NCI-H2196 (cell line): ENCODE results near the gene NCK2.

Experiments used
- DNase-seq: peaks from one replicate; lab custom pipeline; 2025; ENCODE audit not compliant: unreplicated experiment; lab: John Stamatoyannopoulos, UW

NCK2 gene

DNA sequence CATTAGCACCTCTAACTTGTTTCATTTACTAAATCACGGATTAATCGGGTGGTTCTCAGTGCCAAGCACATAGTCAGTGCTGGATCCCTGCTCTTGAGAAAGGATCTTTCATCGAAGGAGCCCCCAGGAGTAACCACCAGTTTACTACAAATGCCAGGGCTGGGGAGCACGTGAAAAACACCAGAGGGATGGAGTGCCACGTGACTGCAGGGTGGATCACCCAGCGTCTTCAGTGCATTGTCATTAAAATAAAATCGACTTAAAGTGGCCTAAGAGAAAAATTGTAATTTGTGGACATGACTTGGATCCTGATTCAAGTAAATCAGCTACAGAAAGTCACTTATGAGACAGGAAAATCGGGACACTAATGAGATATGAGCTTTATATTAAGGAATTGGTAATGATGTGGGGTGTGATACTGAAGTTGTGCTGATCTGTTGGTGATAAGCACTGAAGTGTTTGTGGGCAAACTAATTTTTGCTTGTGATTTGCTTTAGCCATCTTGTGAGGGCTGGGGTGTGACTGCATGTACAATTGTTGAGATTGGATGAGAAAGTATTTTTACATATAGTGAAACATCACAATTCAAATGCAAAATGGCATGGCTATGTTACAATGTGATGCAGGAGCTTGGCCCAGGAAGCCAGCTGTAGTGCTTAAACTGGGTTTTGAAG, 63.8 kb downstream of the NCK2 start:
- DNase-seq = no peak

DNA sequence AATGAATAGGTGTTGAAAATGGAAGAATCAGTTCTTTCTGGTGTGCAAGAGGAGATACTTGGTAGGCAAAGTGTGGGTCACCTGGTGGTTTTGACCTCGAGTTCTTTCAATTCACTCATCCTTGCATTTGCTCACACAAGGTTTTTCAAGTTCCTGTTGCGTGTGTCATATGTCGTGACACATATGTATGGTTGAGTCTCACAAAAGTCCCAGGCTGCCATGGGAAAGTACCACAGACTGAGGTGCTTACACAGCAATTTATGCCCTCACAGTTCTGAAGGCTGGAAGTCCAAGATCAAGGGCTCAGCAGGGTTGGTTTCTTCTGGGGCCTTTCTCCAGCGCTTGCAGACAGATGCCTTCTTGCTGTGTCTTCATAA, 64.4 kb downstream of the NCK2 start:
- DNase-seq = no peak

DNA sequence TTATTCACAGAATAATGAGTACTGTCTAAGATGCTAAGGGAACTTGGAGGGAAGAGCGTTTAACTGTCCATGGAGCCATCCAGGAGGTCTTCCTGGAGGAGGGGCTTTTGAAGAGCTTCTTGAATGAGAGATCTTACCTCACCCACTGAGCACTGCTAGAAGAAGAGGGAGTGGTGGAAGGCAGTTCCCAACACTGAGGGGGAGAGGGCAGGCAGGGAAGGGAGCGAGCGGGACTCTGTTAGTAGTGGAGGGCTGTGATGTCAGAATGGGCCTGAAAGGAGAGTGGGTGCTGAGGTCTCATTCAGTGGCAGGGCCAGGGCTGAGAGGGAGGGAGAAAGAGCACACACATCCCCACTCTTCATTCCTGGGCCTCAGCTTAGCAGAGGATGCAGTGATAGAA, 65.0 kb downstream of the NCK2 start:
- DNase-seq = no peak

DNA sequence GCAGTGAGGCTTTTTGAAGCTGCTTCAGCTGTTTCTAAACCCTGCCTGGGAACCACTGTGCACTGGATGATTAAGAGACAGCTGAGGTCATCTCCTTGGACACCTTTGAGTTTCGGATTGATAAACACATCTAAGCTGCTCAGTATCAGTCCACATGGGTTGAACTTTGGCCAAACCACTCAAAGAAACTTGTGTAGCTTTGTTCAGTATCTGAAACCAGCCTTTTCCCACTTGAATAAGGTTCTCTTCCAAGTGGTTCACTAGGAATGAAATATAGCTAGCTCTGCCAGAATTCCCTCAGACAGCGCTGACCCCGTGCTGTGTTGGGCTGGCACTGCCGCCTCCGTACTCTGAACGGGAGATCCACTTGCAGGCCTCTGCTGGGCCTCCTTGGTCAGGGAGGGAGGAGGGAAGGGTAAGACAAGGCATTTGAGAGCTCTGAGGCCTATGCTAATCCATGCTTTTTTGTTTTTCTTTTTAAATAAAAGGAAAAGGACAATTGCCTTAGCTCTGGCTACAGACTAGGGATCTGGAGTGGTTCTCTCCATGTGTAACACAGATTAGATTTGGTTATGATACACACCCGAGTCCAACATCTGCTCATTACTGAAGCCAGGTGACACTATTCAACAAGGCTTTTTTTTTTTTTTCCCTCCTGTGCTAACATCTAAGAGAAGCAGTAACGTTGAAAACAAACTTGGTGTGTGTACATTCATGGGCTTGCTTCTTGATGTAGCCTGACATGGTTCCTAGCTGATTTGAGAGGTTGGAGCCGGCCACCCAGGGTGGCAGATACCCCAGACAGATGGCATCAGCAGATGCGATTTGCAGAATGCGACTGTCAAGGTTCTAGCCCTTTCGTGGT, 67.7 kb downstream of the NCK2 start:
- peak; percentile 42 for DNase-seq

DNA sequence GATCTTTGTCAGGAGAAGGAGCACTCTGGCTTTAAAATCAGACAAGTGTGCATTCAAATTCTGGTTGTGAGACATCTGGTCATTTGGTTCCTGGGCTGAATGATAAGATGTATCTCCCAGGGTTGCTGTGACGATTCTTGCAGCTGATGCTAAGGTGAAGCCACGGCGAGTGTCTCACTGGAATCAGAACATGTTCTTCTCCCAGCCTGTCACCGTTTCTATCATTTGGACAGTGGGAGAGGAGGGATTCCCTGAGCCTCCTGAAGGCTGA, 68.3 kb downstream of the NCK2 start:
- DNase-seq = no peak

DNA sequence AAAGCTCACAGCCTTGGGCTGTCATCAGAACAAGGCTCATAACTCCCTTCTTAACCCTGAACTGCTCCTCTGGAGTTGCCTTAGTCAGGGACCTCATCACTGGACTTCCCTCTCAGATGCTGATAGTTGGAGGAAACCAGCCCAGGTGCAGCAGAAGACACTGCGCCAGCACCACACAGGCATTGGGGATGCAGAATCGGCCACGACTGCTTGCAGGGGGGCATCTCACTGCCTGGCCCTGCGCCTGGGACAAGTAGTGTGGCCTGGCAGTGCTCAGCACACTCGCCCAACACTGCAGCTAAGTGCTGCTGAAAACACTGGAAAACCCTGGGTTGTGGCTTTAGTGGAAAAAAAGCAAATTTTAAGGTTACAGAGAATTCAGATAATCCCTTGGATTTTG, 68.7 kb downstream of the NCK2 start:
- DNase-seq = no peak

DNA sequence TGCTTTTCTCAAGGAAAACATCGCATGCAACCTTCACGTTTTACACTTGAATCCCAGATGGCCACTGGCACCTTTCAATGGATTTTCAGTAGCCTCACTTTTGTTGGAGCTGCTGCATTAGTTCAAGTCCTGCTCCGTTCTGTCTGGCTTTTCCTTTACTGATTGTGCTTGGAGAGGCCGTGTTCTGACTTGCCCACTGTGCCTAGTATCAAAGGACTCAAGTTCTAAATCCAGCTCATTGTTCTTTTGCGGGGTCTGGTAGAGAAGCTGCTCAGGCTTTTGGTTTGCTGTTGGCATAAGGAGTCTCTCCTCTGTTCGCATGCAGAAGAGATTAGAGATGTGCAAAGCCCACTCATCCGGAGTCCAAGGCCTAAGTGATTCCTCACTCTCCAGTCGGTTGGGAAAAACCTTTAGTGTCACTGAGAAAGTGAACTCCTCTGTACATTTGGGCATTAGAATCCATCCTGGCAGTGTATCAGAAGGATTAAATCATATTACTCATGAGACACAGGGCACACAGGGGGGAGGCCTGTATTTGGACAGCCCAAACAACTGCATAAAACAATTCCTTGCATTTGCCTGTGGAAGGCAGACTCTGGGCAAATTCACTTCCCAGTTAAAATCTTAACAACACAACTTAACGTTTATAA, 69.7 kb downstream of the NCK2 start:
- DNase-seq = no peak

DNA sequence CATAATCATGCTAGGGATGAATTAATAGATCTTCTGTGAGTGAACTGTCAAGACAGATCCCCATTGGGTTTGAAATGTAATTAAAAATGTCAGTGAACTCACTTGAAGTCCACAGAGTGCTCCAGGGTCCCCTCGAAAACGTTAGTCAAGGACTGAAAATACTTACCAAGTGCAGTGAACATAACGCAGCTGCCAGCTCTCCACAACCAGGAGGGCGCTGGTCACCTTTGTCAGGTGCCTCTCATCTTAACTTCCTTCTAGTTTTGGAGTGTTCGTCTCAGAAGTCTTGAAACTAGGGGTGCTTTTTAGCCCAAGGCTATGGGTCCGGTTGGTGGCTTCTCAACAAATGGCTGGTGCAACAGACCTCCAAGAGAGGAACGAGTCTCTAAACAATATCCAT, 70.7 kb downstream of the NCK2 start:
- DNase-seq = no peak

DNA sequence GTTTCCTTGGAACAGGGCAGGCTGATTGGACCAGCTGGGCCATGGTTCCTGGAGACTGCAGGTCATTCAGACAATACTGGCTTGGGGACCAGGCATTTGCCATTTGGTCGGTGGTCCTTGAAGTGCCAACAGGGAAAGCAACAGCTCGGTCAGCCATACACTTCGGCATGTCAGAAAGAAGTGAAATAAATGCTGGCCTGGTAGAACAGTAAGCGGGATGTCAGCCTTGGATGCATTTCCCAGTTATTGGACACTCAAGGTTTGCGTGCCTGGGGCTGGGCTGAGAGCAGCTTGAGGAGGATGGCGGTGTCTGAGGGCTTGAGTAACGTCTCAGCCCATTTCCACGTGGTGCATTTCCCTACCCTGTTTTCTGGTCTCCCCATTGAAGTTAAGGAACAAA, 75.4 kb downstream of the NCK2 start:
- DNase-seq = no peak

DNA sequence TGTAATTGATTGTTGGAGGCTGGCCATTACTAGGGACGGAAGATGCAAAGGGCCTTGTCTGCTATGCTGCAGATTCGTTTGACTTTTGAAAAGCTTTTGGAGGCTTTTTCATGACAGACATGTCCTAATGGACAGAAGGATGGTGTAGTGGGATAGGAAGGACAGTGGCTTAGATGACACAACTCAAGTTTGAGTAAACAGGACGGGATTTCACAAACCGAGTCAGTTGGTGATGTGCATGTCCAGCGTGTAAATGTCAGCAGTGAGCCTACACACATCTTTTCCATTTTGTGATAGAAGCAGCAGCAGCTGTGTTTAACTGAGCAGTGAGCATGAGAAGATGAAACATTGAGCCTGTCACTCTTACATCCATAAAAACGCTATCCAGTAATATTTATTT, 76.0 kb downstream of the NCK2 start:
- DNase-seq = no peak

DNA sequence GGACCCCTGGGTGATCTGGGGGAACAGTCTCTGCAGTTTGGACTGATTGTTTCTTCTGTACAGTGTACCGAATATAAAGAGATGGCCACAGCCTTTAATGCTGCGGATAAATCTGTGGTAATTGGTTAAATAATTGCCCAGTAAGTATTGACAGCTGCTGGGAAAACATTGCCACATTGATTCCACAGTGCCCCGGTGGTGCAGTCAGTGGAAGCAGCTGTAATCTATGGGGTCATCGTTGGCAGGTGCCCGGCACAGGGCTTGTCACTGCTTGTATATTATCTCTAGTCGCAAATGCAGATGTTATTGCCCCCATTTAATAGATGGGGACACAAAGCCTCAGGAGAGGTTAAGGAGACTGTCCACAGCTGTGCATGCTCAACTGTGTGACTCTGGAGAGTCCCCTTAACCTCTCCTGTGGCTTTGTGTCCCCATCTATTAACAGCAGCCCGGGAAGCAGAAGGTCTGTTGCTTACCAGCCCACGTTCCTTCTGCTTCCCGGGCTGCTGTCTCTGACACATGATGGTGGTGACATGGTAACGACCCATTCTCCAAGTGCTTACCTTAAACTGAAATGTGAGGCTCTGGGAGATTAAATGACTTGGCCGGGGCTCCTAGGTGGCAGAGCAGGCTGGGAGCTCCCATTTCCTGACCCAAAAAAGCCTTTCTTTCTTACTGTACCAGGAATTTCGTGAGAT, 76.9 kb downstream of the NCK2 start:
- DNase-seq = no peak

DNA sequence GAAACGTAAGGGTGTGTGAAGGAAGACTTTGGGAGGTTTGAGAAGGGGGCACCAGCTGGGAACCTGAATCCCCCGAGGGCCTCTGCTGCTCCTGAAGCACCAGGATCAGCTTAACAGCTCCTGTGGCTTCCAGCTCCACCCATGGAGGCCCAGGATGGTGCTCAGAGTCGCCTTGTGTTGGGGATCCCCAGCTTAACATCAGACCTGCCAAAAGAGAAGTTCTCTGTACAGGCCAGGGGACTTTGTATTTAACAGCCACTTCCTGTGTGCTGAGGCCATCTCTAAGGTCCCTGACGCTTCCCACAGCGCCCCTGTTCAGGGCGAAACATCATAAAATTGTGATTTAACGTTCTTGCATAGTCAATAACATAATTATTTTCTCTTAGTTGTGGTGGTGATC, 77.5 kb downstream of the NCK2 start:
- DNase-seq = no peak

DNA sequence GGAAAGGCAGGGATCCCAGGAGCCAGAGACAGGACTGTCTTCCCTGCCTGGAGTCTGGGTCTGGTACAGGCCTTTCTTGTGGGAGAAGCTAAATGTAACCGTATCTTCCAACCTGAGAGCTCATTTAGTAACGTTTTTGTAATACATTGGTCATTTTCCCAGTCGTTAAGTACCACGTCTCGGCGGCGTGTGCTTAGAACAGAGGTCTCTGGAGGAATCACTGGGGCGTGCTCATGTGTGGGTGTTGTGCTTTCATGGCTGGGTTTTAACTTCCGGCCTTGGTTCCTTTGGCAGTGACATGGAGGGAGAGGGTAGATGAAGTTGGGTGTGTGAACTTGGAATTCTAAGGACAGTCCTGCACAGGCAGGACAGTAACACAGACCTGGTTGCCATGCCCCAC, 79.7 kb downstream of the NCK2 start:
- no peak for DNase-seq

DNA sequence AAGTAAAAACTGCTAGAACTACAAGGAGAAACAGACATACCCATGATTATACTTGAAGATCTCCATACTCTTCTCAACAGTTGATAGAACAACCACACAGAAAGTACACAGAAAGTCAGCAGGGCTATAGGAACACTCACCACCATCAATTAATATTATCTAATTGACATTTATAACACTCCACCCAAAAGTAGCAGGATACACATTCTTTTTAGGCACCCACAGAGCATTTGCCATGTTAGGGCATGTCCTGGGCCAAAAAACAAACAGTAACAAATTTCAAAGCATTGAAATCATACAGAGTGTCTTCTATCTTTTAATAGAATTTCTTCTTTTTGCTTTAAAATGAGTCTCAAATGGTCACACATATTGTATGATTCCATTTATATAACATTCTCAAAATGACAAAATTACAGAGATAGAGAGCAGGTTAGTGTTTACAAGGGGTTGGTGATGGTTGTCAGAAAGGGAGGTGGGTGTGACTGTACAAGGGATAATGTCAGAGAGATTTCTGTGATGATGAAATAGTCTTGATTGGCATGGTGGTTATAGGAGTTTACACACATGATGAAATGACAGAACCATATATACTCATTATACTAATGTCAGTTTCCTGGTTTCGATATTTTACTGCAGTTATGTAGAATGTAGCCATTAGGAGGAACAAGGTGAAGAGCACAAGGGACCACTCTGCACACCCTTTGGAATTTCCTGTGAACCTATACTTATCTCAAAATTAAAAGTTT, 82.8 kb downstream of the NCK2 start:
- DNase-seq = no peak

DNA sequence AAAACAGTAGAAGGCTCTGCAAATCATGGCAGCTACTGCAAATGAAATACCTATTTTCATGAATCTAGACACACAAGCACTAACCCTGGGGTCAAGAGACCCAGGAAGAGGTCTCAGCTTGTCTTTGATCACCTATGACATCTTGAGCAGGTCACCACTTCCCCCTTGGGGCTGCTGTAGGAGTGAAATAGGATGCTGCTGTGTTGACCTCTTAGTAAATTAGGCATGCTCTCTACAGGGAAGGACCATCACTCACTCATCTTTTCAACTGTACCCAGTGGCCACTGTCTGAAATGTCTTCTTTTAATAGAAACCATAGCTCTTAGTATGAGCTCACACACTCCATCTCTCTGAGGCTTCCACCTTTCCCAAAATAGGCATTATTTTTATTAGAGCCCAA, 83.8 kb downstream of the NCK2 start:
- no peak for DNase-seq

DNA sequence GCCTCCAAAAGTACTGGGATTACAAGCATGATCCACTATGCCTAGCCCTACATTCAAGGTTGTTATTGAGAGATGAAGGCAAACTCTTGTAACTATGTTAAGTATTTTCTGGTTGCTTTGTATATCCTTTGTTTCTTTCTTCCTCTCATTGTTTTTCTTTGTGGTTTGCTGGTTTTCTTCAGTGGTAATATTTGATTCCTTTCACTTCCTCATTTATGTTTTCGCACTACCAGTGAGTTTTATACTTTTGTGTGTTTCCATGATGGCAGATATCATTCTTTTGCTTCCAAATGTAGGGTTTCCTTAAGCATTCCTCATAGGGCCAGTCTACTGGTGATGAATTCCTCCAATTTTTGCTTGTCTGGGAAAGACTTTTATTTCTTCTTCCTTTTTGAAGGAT, 90.2 kb downstream of the NCK2 start:
- DNase-seq = no peak

DNA sequence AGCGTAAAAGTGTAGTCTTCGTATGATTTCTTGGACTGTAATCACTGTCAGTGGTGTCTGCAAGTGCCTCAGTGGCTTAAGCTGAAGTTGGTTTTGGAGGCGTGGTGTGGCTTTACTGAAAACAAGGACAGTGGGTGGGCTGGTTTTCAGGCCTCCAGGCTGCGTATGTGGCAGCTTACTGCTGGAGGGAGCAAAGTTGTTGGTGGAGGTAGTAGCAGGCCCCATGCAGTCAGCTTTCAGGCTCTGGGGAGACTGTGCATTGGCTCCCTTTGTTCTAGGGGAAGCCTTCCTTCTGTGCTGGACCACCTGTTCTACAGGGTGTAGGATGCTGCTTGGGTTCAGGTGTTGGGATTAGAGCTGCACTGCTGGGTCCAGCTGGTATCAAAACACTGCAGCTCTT, 91.6 kb downstream of the NCK2 start:
- DNase-seq = no peak

DNA sequence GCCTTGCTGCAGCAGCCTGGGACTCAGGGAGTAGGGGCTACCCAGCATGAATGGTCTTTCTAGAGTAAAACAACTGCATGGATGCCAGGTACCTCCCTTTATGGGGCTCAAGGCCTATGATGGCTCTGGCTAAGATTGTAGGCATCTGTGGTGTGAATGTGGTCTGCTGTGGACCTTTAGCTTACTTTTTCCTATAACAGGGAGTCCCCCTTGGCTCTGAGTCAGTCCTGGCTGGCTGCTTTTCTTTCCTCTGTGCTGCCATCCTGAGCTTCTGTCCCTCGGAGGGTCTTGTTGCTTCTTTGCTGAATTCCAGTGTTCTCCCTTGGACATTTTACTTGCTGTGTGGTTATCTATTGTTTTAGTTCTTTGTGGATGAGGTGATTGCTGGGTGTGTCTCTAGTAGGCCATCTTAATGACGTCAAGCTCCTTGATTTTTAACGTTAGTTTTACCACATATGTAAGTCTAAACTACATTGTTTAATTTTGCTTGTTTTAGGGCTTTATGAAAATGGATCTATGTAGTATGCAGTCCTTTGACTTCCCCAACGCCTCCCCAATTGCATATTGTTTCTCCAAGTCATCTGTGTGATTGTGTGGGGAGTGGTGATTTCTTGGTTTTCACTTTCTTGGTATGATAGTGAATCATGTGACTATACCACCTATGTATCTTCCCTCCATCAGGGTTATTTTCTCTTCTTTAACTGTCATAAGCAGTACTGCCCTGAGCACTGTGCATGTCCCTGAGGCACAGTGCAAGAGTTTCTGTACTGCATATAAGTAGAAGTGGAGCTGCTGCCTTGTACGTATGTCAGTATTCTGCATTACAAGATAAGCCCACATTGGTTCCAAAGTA, 92.4 kb downstream of the NCK2 start:
- no peak for DNase-seq

DNA sequence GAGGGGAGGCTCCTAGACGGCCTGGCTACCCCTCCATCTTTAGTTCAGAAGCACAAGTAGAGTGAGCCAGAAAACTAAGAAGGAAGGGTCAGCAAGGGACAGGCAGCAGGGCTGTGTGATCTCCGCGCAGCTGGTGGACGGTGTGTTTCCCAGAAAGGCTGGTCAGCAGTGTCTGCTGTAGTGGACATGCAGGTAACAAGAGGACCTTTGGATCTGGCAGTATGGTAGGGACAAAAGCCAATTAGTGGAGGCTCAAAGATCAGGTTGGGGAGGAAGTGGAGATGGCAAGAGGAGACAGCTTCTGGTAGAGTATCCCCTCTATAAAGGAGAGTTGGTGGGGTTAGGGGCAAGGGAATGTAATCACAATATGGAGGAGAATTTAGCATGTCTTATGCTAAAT, 95.1 kb downstream of the NCK2 start:
- no peak for DNase-seq

DNA sequence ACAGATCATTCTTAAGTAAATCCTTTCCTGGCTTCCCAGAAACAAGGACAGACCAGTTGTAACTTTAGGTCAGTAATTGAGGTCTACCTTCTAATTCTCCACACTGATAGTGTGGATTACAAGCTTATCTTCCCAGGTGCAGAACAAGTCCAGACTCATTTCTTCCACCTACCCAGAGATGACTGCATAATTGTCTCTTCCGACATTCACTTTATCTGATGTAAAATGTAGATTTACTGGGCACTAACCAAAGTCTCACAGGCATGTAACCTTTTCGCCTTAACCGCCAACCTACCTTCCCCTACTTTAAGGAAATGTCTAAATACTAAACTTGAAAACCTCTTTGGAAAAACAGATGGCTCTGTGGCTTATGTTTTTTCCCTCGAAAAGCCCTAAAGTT, 96.2 kb downstream of the NCK2 start:
- DNase-seq = no peak
